ENCODE results near the gene RAB4A. TPM values are rescaled to one million over a fixed set of nuclear protein-coding genes. Genes with fewer than 3 reads are reported as not detected.

The RAB4A gene
- total and polyA plus RNA-seq, 2 donors (not counting 1 experiment from before 2014, with no cell fraction given) = 15.7 to 31.5 TPM

DNA sequence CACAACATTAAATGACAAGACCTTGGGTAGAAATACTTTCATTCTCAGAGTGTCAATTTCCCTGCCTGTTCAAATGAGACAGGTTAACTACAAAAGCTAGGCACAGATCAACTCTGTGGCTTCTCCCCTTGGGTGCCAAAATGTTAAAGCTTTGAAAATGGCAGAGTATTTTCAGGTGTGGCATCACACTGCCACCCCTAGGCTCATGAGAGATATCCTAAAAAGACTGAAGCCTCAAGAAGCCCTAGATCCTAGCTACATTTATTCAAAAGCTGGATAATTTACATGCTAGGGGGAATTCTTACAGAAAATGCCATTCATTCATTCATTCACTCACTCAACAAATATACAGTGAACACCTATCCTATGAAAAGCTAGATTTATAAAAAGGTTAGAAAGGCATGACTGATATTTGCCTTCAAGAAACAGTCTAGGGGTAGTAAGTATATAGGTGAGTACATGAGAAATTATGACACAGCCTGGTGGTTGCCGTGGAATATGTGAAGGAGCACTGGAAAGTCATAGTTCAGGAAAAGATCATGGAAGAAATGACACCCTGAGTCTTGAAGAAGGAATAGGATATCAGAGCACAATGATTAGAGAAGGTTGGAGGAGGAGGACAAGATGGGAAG lies 15.9 kb upstream of the RAB4A start:
- Histone ChIP-seq H3K27me3 (ENCODE audit: control insufficient read depth, insufficient read depth, low read length) (no peaks in the 10 kb centered on the region), H3K9me3 (ENCODE audit: control insufficient read depth, insufficient read depth, low read depth, low read length) (no peaks in the 10 kb centered on the region), H2AFZ (ENCODE audit: low read length) (no peak overlapping the region), H3K4me2 (ENCODE audit: extremely low read depth, insufficient read depth, low read length) (no peak overlapping the region), H3K9ac (ENCODE audit: insufficient read depth, low read length) (no peak overlapping the region), H3K79me2 (ENCODE audit: control insufficient read depth, insufficient read depth, low read length) (no peaks in the 10 kb centered on the region), H3K4me1 (ENCODE audit: control insufficient read depth, extremely low read depth, insufficient read depth, low read length) (no peaks in the 10 kb centered on the region), H3K27ac (ENCODE audit: insufficient read depth, low read length) (no peak overlapping the region), H3K36me3 (ENCODE audit: control insufficient read depth, insufficient read depth, low read length) (no peaks in the 10 kb centered on the region), H3K4me3 (replicated peaks in 1 of 4; ENCODE audit: control extremely low read depth in 1 of 4, insufficient read depth in 1 of 4, low read depth in 3 of 4, low read length in 4 of 4) (no peak overlapping the region), H4K20me1 (ENCODE audit: control insufficient read depth, extremely low read depth, insufficient read depth, low read length) (no peaks in the 10 kb centered on the region)
- DNase-seq (ENCODE audit: low read depth in 2 of 2) = peak in 1 of 2 donors; percentile 41
- TF ChIP-seq, protein P1, sequence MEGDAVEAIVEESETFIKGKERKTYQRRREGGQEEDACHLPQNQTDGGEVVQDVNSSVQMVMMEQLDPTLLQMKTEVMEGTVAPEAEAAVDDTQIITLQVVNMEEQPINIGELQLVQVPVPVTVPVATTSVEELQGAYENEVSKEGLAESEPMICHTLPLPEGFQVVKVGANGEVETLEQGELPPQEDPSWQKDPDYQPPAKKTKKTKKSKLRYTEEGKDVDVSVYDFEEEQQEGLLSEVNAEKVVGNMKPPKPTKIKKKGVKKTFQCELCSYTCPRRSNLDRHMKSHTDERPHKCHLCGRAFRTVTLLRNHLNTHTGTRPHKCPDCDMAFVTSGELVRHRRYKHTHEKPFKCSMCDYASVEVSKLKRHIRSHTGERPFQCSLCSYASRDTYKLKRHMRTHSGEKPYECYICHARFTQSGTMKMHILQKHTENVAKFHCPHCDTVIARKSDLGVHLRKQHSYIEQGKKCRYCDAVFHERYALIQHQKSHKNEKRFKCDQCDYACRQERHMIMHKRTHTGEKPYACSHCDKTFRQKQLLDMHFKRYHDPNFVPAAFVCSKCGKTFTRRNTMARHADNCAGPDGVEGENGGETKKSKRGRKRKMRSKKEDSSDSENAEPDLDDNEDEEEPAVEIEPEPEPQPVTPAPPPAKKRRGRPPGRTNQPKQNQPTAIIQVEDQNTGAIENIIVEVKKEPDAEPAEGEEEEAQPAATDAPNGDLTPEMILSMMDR (conservative IDR thresholded peaks at IDR 0.05 in 1 of 2, IDR thresholded peaks at IDR 0.05 in 1 of 2; ENCODE audit: low read depth in 1 of 2, low read length in 2 of 2) = peak in 1 of 2 donors; percentile 28
- TF ChIP-seq EZH2 (IDR thresholded peaks at IDR 0.05; ENCODE audit: low read length, missing control alignments) = no peak

DNA sequence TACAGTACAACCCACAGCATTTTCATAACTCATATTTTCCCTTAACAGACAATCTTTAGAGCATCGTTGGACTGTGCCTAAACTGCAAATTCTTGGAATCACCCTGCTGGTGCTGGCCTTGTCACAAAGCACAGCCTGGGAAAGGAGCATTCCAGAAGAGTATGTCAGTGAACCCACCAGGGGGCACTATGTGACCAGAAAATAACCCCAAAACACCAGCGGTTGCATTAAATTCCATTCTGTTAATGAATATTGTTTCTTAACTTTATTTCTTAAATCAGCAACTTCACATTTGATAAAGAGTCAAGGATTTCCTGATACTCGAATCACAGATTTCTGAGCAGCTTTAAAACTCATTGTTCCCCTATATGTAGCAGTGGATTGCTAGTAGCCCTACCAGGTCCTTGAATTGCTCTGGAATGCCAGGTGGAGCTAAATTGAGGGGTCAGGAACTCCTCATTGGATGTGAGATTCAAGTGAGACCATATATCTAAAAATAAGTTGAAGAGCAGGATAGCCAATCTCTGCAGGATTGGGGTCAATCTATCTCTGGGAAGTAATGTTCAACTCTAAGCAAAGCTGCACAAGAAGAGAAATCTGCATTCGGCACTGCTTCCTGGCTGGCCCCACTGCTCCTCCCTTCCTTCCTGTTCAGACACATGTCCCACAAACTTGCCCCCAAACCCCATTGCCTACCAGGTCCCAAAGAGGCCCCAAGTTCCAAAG lies 12.7 kb upstream of the RAB4A start:
- no peak for TF ChIP-seq EZH2 (IDR thresholded peaks at IDR 0.05; ENCODE audit: low read length, missing control alignments)
- TF ChIP-seq, protein P1 (conservative IDR thresholded peaks at IDR 0.05 in 1 of 2, IDR thresholded peaks at IDR 0.05 in 1 of 2; ENCODE audit: low read depth in 1 of 2, low read length in 2 of 2) = peak; percentile 68 to 69
- no peak overlapping the region for H3K4me2 ChIP-seq (ENCODE audit: extremely low read depth, insufficient read depth, low read length)

DNA sequence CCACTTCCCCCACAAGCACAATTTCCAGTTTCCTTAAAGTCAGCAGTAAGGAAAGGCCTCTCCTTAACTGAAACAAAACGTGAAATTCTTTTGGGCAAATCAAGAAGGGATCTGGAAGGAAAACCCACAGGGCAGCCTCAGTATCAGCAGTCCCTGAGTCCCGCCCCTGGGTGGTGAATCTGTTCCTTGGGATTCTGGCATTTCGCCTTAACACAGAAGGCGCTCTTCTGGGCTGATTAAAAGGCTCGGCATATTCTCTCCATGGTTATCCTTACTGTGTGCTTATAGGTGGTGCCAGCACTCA lies 12.2 kb upstream of the RAB4A start:
- Histone ChIP-seq H3K4me1 (ENCODE audit: control insufficient read depth, extremely low read depth, insufficient read depth, low read length) (no peaks in the 10 kb centered on the region), H3K27me3 (ENCODE audit: control insufficient read depth, insufficient read depth, low read length) (no peaks in the 10 kb centered on the region), H3K9me3 (ENCODE audit: control insufficient read depth, insufficient read depth, low read depth, low read length) (no peaks in the 10 kb centered on the region), H3K9ac (ENCODE audit: insufficient read depth, low read length) (no peak overlapping the region), H3K36me3 (ENCODE audit: control insufficient read depth, insufficient read depth, low read length) (no peaks in the 10 kb centered on the region), H3K4me2 (ENCODE audit: extremely low read depth, insufficient read depth, low read length) (no peak overlapping the region), H3K79me2 (ENCODE audit: control insufficient read depth, insufficient read depth, low read length) (no peaks in the 10 kb centered on the region), H4K20me1 (ENCODE audit: control insufficient read depth, extremely low read depth, insufficient read depth, low read length) (no peaks in the 10 kb centered on the region), H3K4me3 (replicated peaks in 1 of 4; ENCODE audit: control extremely low read depth in 1 of 4, insufficient read depth in 1 of 4, low read depth in 3 of 4, low read length in 4 of 4) (no peak overlapping the region), H2AFZ (ENCODE audit: low read length) (no peak overlapping the region), H3K27ac (ENCODE audit: insufficient read depth, low read length) (no peak overlapping the region)
- DNase-seq (ENCODE audit: low read depth in 2 of 2) = no peak
- TF ChIP-seq, protein P1 (conservative IDR thresholded peaks at IDR 0.05 in 1 of 2, IDR thresholded peaks at IDR 0.05 in 1 of 2; ENCODE audit: low read depth in 1 of 2, low read length in 2 of 2) = no peak
- no peak for TF ChIP-seq EZH2 (IDR thresholded peaks at IDR 0.05; ENCODE audit: low read length, missing control alignments)

More for the DNA sequence above, 12.7 kb upstream of the RAB4A start:
- peak; percentile 42 to 79 for DNase-seq (ENCODE audit: low read depth in 2 of 2)
- H3K4me1 ChIP-seq (ENCODE audit: control insufficient read depth, extremely low read depth, insufficient read depth, low read length) = no peaks in the 10 kb centered on the region
- no peak overlapping the region for H3K27ac ChIP-seq (ENCODE audit: insufficient read depth, low read length)
- H4K20me1 ChIP-seq (ENCODE audit: control insufficient read depth, extremely low read depth, insufficient read depth, low read length) = no peaks in the 10 kb centered on the region
- no peaks in the 10 kb centered on the region for H3K36me3 ChIP-seq (ENCODE audit: control insufficient read depth, insufficient read depth, low read length)
- H3K79me2 ChIP-seq (ENCODE audit: control insufficient read depth, insufficient read depth, low read length) = no peaks in the 10 kb centered on the region
- H3K9ac ChIP-seq (ENCODE audit: insufficient read depth, low read length) = no peak overlapping the region
- no peaks in the 10 kb centered on the region for H3K27me3 ChIP-seq (ENCODE audit: control insufficient read depth, insufficient read depth, low read length)
- H2AFZ ChIP-seq (ENCODE audit: low read length) = no peak overlapping the region
- no peak overlapping the region for H3K4me3 ChIP-seq (replicated peaks in 1 of 4; ENCODE audit: control extremely low read depth in 1 of 4, insufficient read depth in 1 of 4, low read depth in 3 of 4, low read length in 4 of 4)
- H3K9me3 ChIP-seq (ENCODE audit: control insufficient read depth, insufficient read depth, low read depth, low read length) = no peaks in the 10 kb centered on the region

Data from fibroblast of lung (primary cell).